Hindlimb muscle (tissue), 1 donor: ENCODE data around the gene SDR42E1. TPM values are rescaled to one million over a fixed set of nuclear protein-coding genes. Genes with fewer than 3 reads are reported as not detected.
"Not testable (repeated sequence)": the region's sequence is repeated elsewhere in the genome, so short reads cannot be mapped to it uniquely, and the experiment has no call there.

Experiments used
- DNase-seq: peaks from one replicate; pipeline ENCODE4 v3.0.0-alpha.2; 2013
- polyA plus RNA-seq: library from polyadenylated mRNA; unstranded; fragments of 120-200 nt; gene quantifications from one replicate; pipeline ENCODE4 v1.2.1, GENCODE V29; 2013; ENCODE audit not compliant: insufficient read length

The SDR42E1 gene
- polyA plus RNA-seq, 1 donor = 0.66 TPM

GRCh38 chr16:82034981-82035612 is 23.8 kb upstream of the SDR42E1 start, which contains the start of gene HSD17B2:
Gene HSD17B2, plus strand, starts transcription at chr16:82035253. Its CDS starts 172 bp downstream, at chr16:82035425.
- no peak for DNase-seq

- no peak for DNase-seq
Measured at GRCh38 chr16:82033683-82034300, 22.5 kb upstream of the SDR42E1 start.

- no peak for DNase-seq
Measured at GRCh38 chr16:82033006-82033405, 21.7 kb upstream of the SDR42E1 start.

- peak; percentile 24 for DNase-seq
Measured at GRCh38 chr16:82031116-82032084, 20.1 kb upstream of the SDR42E1 start.

- no peak for DNase-seq
Measured at GRCh38 chr16:82027629-82028064, 16.4 kb upstream of the SDR42E1 start.

- DNase-seq = no peak
Measured at GRCh38 chr16:82024883-82025282, 13.6 kb upstream of the SDR42E1 start.

GRCh38 chr16:82024316-82024715 is 13.0 kb upstream of the SDR42E1 start:
- no peak for DNase-seq

- no peak for DNase-seq
Measured at GRCh38 chr16:82023206-82023605, 11.9 kb upstream of the SDR42E1 start.

- no peak for DNase-seq
Measured at GRCh38 chr16:82020051-82020450, 8.8 kb upstream of the SDR42E1 start.

- no peak for DNase-seq
Measured at GRCh38 chr16:82019535-82019934, 8.3 kb upstream of the SDR42E1 start.

- DNase-seq = no peak
Measured at GRCh38 chr16:82017911-82018568, 6.8 kb upstream of the SDR42E1 start.

- no peak for DNase-seq
Measured at GRCh38 chr16:82016964-82017363, 5.7 kb upstream of the SDR42E1 start.

GRCh38 chr16:82016263-82016662 is 5.0 kb upstream of the SDR42E1 start:
- no peak for DNase-seq

GRCh38 chr16:82013139-82013538 is 1.9 kb upstream of the SDR42E1 start:
- no peak for DNase-seq

GRCh38 chr16:82010649-82011048 is 621 bp downstream of the SDR42E1 start:
- DNase-seq = no peak

- not testable (repeated sequence) for DNase-seq
Measured at GRCh38 chr16:82009789-82010188, 1.5 kb downstream of the SDR42E1 start.

GRCh38 chr16:82008957-82009592 is 2.2 kb downstream of the SDR42E1 start:
- no peak for DNase-seq

- DNase-seq = no peak
Measured at GRCh38 chr16:82007189-82007588, 4.1 kb downstream of the SDR42E1 start.

- no peak for DNase-seq
Measured at GRCh38 chr16:82006036-82006435, 5.2 kb downstream of the SDR42E1 start.

- DNase-seq = no peak
Measured at GRCh38 chr16:82005027-82005830, 6.0 kb downstream of the SDR42E1 start.

- no peak for DNase-seq
Measured at GRCh38 chr16:82004601-82005000, 6.7 kb downstream of the SDR42E1 start.
